B cell (primary cell): ENCODE data around the gene KIF7. TPM values are rescaled to one million over a fixed set of nuclear protein-coding genes. Genes with fewer than 3 reads are reported as not detected.

Experiments
- ATAC-seq: fragments of 200-7000 bp; cut with Tn5 transposase; one replicate; pipeline ENCODE4 v1.10.0; 2021; ENCODE audit warnings: low read depth, mild to moderate bottlenecking, moderate number of reproducible peaks, moderate library complexity
- CTCF ChIA-PET: fragments of 350-600 bp; sonication (Branson Sonifier 250); formaldehyde crosslinking; loops from one replicate; lab custom pipeline; 2021; ENCODE audit warnings: antibody characterized with exemption, inconsistent platforms; lab: Charles Lee
- POLR2A ChIA-PET: fragments of 350-600 bp; sonication (Branson Sonifier 250); formaldehyde crosslinking; loops from one replicate; lab custom pipeline; 2021; ENCODE audit warnings: antibody characterized with exemption; lab: Charles Lee
- DNase-seq: peaks from one replicate; pipeline ENCODE4 v3.0.0; 2013
- H2AFZ ChIP-seq: 2 replicates; pipeline ENCODE4 v1.6.1; 2012; ENCODE audit warnings: mild to moderate bottlenecking, low read depth, low read length; ENCODE audit not compliant: insufficient read depth, poor library complexity, severe bottlenecking
- H3K27ac ChIP-seq, 2 donors: 1 replicate in 1 of 2; 2 replicates in 1 of 2; pipeline ENCODE4 v1.5.1; 2012 to 2013; ENCODE audit warnings: low read length in 2 of 2, mild to moderate bottlenecking in 2 of 2, moderate library complexity in 1 of 2
- H3K27me3 ChIP-seq, 4 experiments: fragments of 200-600 bp in 1 of 4; sonication (generic) in 1 of 4; replicated peaks in 1 of 4; 1 replicate in 2 of 4; 2 replicates in 2 of 4; pipeline versions ENCODE4 v1.6.1 to v1.7.0; 2013 to 2016; ENCODE audit warnings: low read length in 3 of 4, mild to moderate bottlenecking in 2 of 4, mixed read lengths in 1 of 4, moderate library complexity in 1 of 4; ENCODE audit not compliant: insufficient read depth in 4 of 4, control insufficient read depth in 3 of 4; ENCODE audit errors: control extremely low read depth in 1 of 4
- H3K36me3 ChIP-seq, 2 experiments: replicated peaks in 1 of 2; 1 replicate in 1 of 2; 2 replicates in 1 of 2; pipeline versions ENCODE4 v1.6.1 to v1.7.1; 2013; ENCODE audit warnings: low read length in 1 of 2; ENCODE audit not compliant: insufficient read depth in 2 of 2, control insufficient read depth in 1 of 2; ENCODE audit errors: control extremely low read depth in 1 of 2, extremely low read depth in 1 of 2
- H3K4me1 ChIP-seq, 2 donors: fragments of 200-600 bp in 1 of 2; sonication (generic) in 1 of 2; 1 replicate in 1 of 2; 2 replicates in 1 of 2; pipeline versions ENCODE4 v1.5.1 to v1.6.1; 2013 to 2017; ENCODE audit warnings: low read length in 2 of 2; ENCODE audit not compliant: control insufficient read depth in 2 of 2, insufficient read depth in 2 of 2
- H3K4me2 ChIP-seq: replicated peaks from 2 replicates; pipeline ENCODE3; 2012; ENCODE audit warnings: mild to moderate bottlenecking, low read depth, low read length; ENCODE audit not compliant: poor library complexity, severe bottlenecking
- H3K4me3 ChIP-seq, 5 experiments: fragments of 200-600 bp in 1 of 5; sonication (generic) in 1 of 5; 1 replicate in 3 of 5; 2 replicates in 2 of 5; pipeline versions ENCODE4 v1.5.1 to v1.7.0; 2011 to 2016; ENCODE audit warnings: low read length in 4 of 5, mild to moderate bottlenecking in 4 of 5, low read depth in 2 of 5, control low read depth in 1 of 5, moderate library complexity in 1 of 5; ENCODE audit not compliant: insufficient read depth in 1 of 5; ENCODE audit errors: control extremely low read depth in 1 of 5, extremely low read depth in 1 of 5
- H3K79me2 ChIP-seq: fragments of 200-600 bp; sonication (generic); one replicate; pipeline ENCODE4 v1.6.0; 2016; ENCODE audit warnings: low read length; ENCODE audit not compliant: control insufficient read depth, insufficient read depth
- H3K9ac ChIP-seq: fragments of 200-600 bp; sonication (generic); 2 replicates; pipeline ENCODE4 v1.6.1; 2017; ENCODE audit warnings: mild to moderate bottlenecking, low read length, moderate library complexity
- H3K9me3 ChIP-seq, 3 donors: one replicate each; pipeline versions ENCODE4 v1.6.1 to v1.7.1; 2013; ENCODE audit warnings: low read length in 2 of 3; ENCODE audit not compliant: control insufficient read depth in 2 of 3, insufficient read depth in 1 of 3; ENCODE audit errors: control extremely low read depth in 1 of 3
- H4K20me1 ChIP-seq: 2 replicates; pipeline ENCODE4 v1.6.0; 2012; ENCODE audit warnings: mild to moderate bottlenecking, low read length; ENCODE audit not compliant: insufficient read depth, control insufficient read depth, poor library complexity, severe bottlenecking
- H3K27ac Mint-ChIP-seq: one replicate; pipeline ENCODE4 v1.8.0; 2021; ENCODE audit warnings: mixed read lengths
- H3K27me3 Mint-ChIP-seq: one replicate; pipeline ENCODE4 v1.8.0; 2021; ENCODE audit warnings: mixed read lengths
- H3K4me1 Mint-ChIP-seq: one replicate; pipeline ENCODE4 v1.8.0; 2021; ENCODE audit warnings: mixed read lengths
- H3K4me3 Mint-ChIP-seq: one replicate; pipeline ENCODE4 v1.8.0; 2021; ENCODE audit warnings: mixed read lengths
- H3K9me3 Mint-ChIP-seq: one replicate; pipeline ENCODE4 v1.8.0; 2022; ENCODE audit warnings: mixed read lengths; ENCODE audit not compliant: insufficient read depth
- EZH2 ChIP-seq: IDR thresholded peaks from 2 replicates; pipeline ENCODE4 v1.6.1; 2012; ENCODE audit warnings: borderline replicate concordance, low read depth, mild to moderate bottlenecking, moderate library complexity, low read length; ENCODE audit not compliant: insufficient read depth, poor library complexity, severe bottlenecking
- WGBS: methylation state at CpG from one replicate; pipeline ENCODE4 v1.1.5; 2013; ENCODE audit warnings: missing lambda C conversion rate; ENCODE audit not compliant: insufficient coverage; 5-methylcytosine and 5-hydroxymethylcytosine counted together
- intact Hi-C: fragments of 100-400 bp; cut with micrococcal nuclease; formaldehyde crosslinking; loops from one replicate; pipeline ENCODE4 v1.10.0; 2022
- polyA plus RNA-seq: library from polyadenylated mRNA; depleted of rRNA; stranded (reverse); fragments of >200 nt; gene quantifications from 2 replicates; pipeline ENCODE4 v1.2.3, GENCODE V29; 2012
- total RNA-seq, 2 donors: library from RNA; stranded (reverse); fragments of 120-200 nt in 1 of 2; gene quantifications; 1 replicate in 1 of 2; 2 replicates in 1 of 2; pipeline versions ENCODE4 v1.2.3 to v1.2.4, GENCODE V29; 2013 to 2022
- TF ChIP-seq, protein P1 (sequence below): fragments of 200-600 bp; IDR thresholded peaks from one replicate; pipeline ENCODE4 v1.8.0; 2022; ENCODE audit warnings: antibody characterized with exemption, mild to moderate bottlenecking

The KIF7 gene
- total and polyA plus RNA-seq, 2 donors (not counting 1 experiment from before 2014, with no cell fraction given): not detected

DNA sequence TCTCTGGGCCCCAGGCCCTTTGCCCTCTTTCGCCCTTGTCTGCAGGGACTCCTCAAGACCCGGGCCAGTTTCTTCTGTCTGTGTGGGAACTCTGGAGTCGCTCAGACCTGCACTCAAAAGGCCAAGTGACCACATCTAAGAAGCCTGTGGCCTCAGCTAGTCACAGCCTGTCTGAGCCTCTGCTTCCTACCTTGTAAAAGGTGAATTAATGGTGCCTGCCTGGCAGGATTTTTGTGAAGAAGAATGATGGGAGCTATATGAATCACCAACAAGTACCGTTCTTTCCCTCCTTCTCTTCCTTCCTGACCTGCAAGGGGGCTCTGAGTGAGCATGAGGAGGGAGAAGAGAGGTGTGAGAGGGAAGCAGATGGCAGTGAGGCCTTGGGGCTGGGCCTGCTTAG, 16.4 kb upstream of the KIF7 start:
- Histone ChIP-seq H3K36me3 (no peaks in the 10 kb centered on the region), H3K9ac (no peak overlapping the region), H3K4me2 (no peak overlapping the region), H3K27ac (no peak overlapping the region), H4K20me1 (no peaks in the 10 kb centered on the region), H2AFZ (no peak overlapping the region), H3K27me3 (peaks cover 0 to 5% (median 0%) of the 10 kb centered on the region in 4 experiments), H3K4me3 (no peak overlapping the region), H3K79me2 (no peaks in the 10 kb centered on the region), H3K4me1 (no peaks in the 10 kb centered on the region), H3K9me3 (peaks cover 0 to 4% (median 0%) of the 10 kb centered on the region in 3 donors)
- ChIA-PET POLR2A (no interaction called here), CTCF (no interaction called here)
- no peaks in the 10 kb centered on the region for H3K9me3 Mint-ChIP-seq
- H3K27me3 Mint-ChIP-seq: peaks cover 8% of the 10 kb centered on the region
- DNase-seq: no peak
- H3K27ac Mint-ChIP-seq: no peak overlapping the region
- TF ChIP-seq EZH2: no peak
- TF ChIP-seq, protein P1, sequence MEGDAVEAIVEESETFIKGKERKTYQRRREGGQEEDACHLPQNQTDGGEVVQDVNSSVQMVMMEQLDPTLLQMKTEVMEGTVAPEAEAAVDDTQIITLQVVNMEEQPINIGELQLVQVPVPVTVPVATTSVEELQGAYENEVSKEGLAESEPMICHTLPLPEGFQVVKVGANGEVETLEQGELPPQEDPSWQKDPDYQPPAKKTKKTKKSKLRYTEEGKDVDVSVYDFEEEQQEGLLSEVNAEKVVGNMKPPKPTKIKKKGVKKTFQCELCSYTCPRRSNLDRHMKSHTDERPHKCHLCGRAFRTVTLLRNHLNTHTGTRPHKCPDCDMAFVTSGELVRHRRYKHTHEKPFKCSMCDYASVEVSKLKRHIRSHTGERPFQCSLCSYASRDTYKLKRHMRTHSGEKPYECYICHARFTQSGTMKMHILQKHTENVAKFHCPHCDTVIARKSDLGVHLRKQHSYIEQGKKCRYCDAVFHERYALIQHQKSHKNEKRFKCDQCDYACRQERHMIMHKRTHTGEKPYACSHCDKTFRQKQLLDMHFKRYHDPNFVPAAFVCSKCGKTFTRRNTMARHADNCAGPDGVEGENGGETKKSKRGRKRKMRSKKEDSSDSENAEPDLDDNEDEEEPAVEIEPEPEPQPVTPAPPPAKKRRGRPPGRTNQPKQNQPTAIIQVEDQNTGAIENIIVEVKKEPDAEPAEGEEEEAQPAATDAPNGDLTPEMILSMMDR: no peak
- no peak overlapping the region for H3K4me3 Mint-ChIP-seq
- H3K4me1 Mint-ChIP-seq: no peaks in the 10 kb centered on the region
- ATAC-seq: no peak
- intact Hi-C loops: no loop called here
- 68% methylated on average over 2 of the region's 4 CpGs for WGBS

DNA sequence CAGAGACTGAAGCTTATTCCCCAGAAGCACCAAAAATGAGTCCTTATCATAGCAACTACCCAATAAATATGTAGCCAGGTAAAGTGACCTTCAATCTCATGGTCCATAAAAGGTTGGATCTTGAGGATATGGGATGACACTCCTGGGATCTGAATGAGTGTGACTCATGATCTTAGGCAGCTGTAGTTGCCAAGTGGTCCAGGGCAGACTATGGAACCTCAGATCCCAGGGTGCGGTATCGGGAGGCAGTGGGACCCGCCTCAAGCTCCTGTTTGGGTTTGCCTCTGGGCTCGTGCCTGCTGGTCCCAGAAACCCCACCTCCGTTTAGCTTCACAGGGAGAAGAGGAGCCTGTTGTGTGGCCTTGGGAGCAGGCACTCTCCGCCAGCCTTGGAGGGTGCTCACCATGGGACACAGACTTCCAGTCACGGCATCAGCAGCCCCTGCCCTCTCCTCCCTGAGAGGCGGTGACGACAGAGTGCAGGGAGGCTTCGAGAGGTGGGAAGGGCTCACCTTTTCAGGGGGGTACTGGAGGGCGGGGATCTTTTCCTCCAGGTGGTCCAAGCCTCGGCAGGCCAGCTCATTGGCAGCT, 15.8 kb upstream of the KIF7 start:
- no peak overlapping the region for H3K9ac ChIP-seq
- ChIA-PET CTCF (no interaction called here), POLR2A (no interaction called here)
- no peak overlapping the region for H3K27ac ChIP-seq
- no peak overlapping the region for H3K4me3 ChIP-seq
- peaks cover 0 to 4% (median 0%) of the 10 kb centered on the region in 3 donors for H3K9me3 ChIP-seq
- H3K79me2 ChIP-seq: no peaks in the 10 kb centered on the region
- H3K9me3 Mint-ChIP-seq: no peaks in the 10 kb centered on the region
- no peak overlapping the region for H3K4me3 Mint-ChIP-seq
- no peak overlapping the region for H3K4me2 ChIP-seq
- intact Hi-C loops: no loop called here
- no peaks in the 10 kb centered on the region for H3K4me1 Mint-ChIP-seq
- no peak overlapping the region for H3K27ac Mint-ChIP-seq
- peaks cover 8% of the 10 kb centered on the region for H3K27me3 Mint-ChIP-seq
- no peak overlapping the region for H2AFZ ChIP-seq
- no peak for TF ChIP-seq EZH2
- TF ChIP-seq, protein P1: no peak
- DNase-seq: no peak
- WGBS: 90% methylated on average over 9 of the region's 12 CpGs
- H3K27me3 ChIP-seq: peaks cover 0 to 12% (median 0%) of the 10 kb centered on the region in 4 experiments
- H3K36me3 ChIP-seq: no peaks in the 10 kb centered on the region
- H4K20me1 ChIP-seq: no peaks in the 10 kb centered on the region
- H3K4me1 ChIP-seq: peaks cover 0 to under 1% of the 10 kb centered on the region in 2 donors
- ATAC-seq: no peak
